GM13977 (cell line): ENCODE data around the gene STAG1.
"Not testable (repeated sequence)": the region's sequence is repeated elsewhere in the genome, so short reads cannot be mapped to it uniquely, and the experiment has no call there.

Experiments
- DNase-seq: peaks from one replicate; pipeline ENCODE4 v3.0.0; 2012; ENCODE audit warnings: low spot score
- in situ Hi-C: fragments of 300-500 bp; cut with MboI; formaldehyde crosslinking; loops from one replicate; pipeline ENCODE4 v1.12.0; 2022; ENCODE audit warnings: low sequenced_read_pairs, low pct_unique_long_range_greater_than_20kb, mixed read lengths, inconsistent platforms; ENCODE audit not compliant: unreplicated experiment
- TF ChIP-seq, protein P1 (sequence below): IDR thresholded peaks from 2 replicates; pipeline ENCODE4 v1.5.1; 2012; ENCODE audit warnings: mild to moderate bottlenecking, control low read depth; ENCODE audit not compliant: insufficient read depth; ENCODE audit errors: extremely low read depth, missing control alignments

Gene STAG1

GRCh38 chr3:136752172-136752421 lies at the start of gene STAG1:
STAG1 (minus strand) TSS chr3:136752378; CDS start chr3:136630898, 121,480 bp downstream.
- in situ Hi-C loops, result loop anchor here (10.0 kb wide), 1 partner anchor 677 kb away; no protein-coding TSS in a partner anchor
- TF ChIP-seq, protein P1, sequence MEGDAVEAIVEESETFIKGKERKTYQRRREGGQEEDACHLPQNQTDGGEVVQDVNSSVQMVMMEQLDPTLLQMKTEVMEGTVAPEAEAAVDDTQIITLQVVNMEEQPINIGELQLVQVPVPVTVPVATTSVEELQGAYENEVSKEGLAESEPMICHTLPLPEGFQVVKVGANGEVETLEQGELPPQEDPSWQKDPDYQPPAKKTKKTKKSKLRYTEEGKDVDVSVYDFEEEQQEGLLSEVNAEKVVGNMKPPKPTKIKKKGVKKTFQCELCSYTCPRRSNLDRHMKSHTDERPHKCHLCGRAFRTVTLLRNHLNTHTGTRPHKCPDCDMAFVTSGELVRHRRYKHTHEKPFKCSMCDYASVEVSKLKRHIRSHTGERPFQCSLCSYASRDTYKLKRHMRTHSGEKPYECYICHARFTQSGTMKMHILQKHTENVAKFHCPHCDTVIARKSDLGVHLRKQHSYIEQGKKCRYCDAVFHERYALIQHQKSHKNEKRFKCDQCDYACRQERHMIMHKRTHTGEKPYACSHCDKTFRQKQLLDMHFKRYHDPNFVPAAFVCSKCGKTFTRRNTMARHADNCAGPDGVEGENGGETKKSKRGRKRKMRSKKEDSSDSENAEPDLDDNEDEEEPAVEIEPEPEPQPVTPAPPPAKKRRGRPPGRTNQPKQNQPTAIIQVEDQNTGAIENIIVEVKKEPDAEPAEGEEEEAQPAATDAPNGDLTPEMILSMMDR, result peak; percentile 100
- no peak for DNase-seq

- DNase-seq, in situ Hi-C loops: not testable (repeated sequence)
Measured at GRCh38 chr3:136801146-136801545, 49.0 kb upstream of the STAG1 start.

GRCh38 chr3:136792556-136793330 lies 40.6 kb upstream of the STAG1 start:
- in situ Hi-C loops, result no loop called here

DNA sequence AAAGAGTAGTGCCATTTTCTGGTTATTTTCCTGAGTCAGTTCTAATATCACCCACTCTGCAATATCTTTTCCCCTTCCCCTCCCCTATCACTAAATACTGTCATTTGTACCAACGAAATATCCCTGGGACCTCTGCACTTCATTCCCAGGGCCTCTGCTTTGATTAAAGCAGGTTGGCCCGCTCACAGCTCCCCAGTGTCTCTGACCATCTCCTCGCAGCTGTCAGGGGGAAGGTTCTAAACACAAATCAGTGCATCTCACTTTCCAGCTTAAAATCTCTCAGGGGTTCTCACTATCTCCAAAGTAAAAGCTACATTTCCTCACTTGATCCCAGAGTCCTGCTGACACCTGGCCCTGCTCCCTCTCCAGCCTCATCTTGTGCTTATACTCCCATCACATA lies 38.6 kb upstream of the STAG1 start:
- no peak for DNase-seq
- in situ Hi-C loops, result no loop called here
- TF ChIP-seq, protein P1, result no peak

More at GRCh38 chr3:136792556-136793330, 40.6 kb upstream of the STAG1 start:
- TF ChIP-seq, protein P1, result no peak
- DNase-seq, result no peak

DNA sequence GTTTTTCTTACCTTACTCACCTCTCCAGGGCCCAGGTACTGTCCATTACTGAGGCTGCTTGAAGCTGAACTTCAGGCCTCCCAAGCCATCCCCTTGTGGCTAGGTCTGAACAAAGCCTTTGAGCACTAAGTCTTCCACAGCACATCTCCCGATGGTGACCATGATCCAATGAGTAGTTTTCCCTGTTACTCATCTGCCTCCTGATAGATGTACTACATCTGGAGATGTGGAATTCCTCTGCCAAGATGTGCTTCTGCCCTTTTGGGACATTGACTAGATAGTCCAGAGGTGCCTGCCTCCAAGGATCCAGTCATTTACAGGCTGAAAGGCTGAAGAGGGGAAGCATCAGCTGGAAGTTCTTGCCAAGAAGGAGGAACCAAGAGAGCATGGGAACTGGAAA lies 37.8 kb upstream of the STAG1 start:
- in situ Hi-C loops, result no loop called here
- no peak for DNase-seq
- TF ChIP-seq, protein P1, result no peak

GRCh38 chr3:136788154-136788553 lies 36.0 kb upstream of the STAG1 start:
- in situ Hi-C loops, result no loop called here
- TF ChIP-seq, protein P1, result no peak

DNA sequence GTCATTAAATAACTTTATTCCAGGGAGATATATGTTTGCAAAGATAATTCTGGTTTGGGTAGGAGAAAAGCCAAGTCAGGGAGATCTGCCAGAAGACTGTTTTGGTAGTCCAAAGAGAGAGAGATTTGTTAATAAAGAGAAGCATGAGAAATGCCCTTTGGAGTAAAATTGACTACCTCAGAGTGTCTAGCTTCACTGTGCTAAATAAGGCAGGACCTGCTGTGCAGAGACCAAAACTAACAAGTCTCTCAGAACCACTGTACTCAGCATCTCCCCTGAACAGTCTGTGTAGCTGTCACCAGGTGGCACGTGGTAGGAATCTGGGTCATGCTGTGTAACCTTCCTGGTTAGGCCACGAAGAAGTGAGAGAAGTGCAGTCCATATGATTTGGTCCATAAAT lies 35.2 kb upstream of the STAG1 start:
- DNase-seq, result peak; percentile 50
- TF ChIP-seq, protein P1, result no peak
- in situ Hi-C loops, result no loop called here

More at GRCh38 chr3:136788154-136788553, 36.0 kb upstream of the STAG1 start:
- DNase-seq, result no peak
